Measurements from ENCODE around the gene IGFL4. TPM values are rescaled to one million over a fixed set of nuclear protein-coding genes. Genes with fewer than 3 reads are reported as not detected.
A peak's percentile ranks its signal among the peaks of the same experiment; 100 is the strongest.

IGFL4 gene
- total RNA-seq, 1 experiment from 2014 or later, result not detected

DNA sequence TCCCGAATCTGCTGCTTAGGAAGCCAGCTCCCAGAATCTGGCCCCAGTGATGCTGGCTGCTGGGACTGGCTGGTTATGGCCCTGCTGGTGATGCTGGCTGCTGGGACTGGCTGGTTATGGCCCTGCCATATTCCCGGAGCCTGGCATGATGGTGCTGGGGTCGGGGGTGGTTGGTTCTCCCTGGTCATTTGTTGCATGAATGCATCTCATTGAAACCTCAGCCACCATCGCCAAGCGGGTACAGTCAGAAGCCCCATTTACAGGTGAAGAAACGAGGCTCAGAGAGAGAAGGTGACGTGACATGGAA is 20.0 kb downstream of the IGFL4 start:
- no peak overlapping the region for H3K4me3 ChIP-seq (ENCODE audit: insufficient read depth, low read depth, low read length)
- no peaks in the 10 kb centered on the region for H3K36me3 ChIP-seq (replicated peaks; ENCODE audit: control insufficient read depth, insufficient read depth, low read length)
- H3K27me3 ChIP-seq (ENCODE audit: control insufficient read depth, insufficient read depth, low read length), result peaks cover 9% of the 10 kb centered on the region
- no peak for DNase-seq

DNA sequence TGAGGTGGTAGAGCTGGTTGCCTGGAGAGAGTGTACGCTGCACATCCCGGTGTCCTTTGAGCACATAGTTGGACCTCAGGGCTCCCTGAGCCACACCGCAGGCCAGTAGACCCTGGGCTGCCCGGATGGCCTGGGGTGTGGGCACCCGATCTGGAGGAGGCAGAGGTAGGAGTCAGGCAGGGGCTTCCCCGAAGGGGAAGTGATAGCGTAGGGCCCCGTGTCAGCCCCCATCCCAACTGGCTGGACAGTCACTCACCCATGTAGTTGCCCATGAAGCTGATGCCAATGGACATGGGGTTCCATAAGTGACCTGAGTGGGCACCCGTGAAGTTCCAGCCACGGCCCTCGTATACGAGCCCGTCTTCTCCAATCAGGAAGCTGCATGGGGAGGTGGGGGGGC is 21.5 kb downstream of the IGFL4 start:
- DNase-seq, result peak; percentile 21
- Histone ChIP-seq H3K36me3 (replicated peaks; ENCODE audit: control insufficient read depth, insufficient read depth, low read length) (no peaks in the 10 kb centered on the region), H3K27me3 (ENCODE audit: control insufficient read depth, insufficient read depth, low read length) (peaks cover 21% of the 10 kb centered on the region), H3K4me3 (ENCODE audit: insufficient read depth, low read depth, low read length) (no peak overlapping the region)

DNA sequence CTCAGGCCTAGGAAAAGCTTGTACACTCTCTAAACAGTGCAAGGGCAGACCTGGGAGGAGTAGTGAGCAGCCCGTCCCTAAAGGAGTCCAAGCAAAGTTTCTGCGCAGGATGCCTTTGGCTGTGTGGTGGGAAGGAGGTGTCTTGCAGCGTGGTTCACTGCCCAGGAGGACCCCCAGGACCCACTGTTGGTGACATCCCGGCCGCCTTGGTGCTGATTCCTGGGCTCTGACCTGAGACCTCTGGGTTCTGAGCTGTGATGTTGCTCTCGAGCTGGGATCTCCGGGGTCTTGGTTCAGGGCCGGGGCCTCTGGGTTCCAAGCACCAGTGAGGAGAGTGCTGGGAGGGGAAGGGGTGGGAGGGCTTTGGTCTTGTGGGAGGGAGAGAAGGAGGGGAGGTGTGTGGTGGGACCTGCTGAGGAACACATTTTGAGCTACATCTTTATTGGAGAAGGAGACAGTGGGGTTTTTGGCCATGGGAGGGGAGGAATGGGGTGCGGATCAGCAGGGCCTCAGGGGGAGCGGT is 22.0 kb downstream of the IGFL4 start:
- no peaks in the 10 kb centered on the region for H3K36me3 ChIP-seq (replicated peaks; ENCODE audit: control insufficient read depth, insufficient read depth, low read length)
- peaks cover 24% of the 10 kb centered on the region for H3K27me3 ChIP-seq (ENCODE audit: control insufficient read depth, insufficient read depth, low read length)
- DNase-seq, result no peak
- H3K4me3 ChIP-seq (ENCODE audit: insufficient read depth, low read depth, low read length), result no peak overlapping the region

DNA sequence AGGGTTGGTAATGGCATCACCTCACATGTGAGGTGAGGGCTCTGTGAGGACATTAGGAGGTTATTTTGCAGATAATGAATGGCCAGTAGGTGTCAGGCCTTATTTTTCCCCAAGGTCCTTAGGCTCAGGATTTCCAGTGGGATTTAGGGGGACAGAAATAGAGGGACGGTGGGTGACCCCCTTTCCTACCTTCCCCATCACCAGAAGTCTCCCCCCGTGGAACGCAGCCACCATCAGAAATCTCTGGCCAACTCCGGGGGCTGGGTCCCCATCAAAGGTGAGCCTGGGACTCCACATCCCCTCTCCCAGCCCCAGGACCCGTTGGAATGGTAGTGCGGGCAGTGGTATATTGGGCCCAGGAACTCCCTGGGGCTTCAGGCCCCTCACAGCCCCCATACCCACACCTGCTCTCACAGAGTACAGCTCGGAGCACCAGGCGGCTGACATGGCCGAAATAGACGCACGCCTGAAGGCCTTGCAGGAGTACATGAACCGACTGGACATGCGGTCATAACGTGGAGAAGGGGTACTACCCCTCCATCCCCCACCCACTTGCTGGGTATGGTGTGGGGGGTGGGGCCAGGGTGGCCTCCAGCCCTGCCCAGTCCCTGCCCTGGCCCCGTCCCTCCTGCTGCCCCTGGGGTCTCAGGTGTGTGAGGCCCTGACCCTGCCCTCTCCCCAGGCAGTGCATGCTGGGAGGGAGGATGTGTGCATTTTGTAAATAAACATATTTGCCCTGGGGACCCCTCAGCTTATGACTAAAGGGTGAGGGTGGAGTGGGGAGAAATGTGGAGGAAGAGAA is 22.7 kb downstream of the IGFL4 start:
- Histone ChIP-seq H3K4me3 (ENCODE audit: insufficient read depth, low read depth, low read length) (no peak overlapping the region), H3K27me3 (ENCODE audit: control insufficient read depth, insufficient read depth, low read length) (peaks cover 24% of the 10 kb centered on the region), H3K36me3 (replicated peaks; ENCODE audit: control insufficient read depth, insufficient read depth, low read length) (no peaks in the 10 kb centered on the region)
- no peak for DNase-seq

DNA sequence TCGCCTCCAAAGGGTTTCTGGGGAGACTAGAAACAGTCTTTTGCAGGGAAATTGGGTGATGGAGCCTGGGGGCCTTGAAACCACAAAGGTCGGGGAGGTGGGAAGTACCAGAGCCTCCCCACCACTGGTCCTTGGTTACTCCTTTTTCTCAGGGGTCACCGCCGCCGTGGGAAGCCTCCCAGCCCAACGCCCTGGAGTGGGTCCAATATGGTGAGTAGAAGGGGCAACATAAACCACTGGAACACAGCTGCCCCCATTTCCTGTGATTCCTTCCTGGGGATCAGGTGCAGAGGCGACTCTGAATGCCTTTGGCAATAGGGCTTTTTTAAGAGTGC is 23.7 kb downstream of the IGFL4 start:
- peaks cover 24% of the 10 kb centered on the region for H3K27me3 ChIP-seq (ENCODE audit: control insufficient read depth, insufficient read depth, low read length)
- H3K36me3 ChIP-seq (replicated peaks; ENCODE audit: control insufficient read depth, insufficient read depth, low read length), result no peaks in the 10 kb centered on the region
- no peak overlapping the region for H3K4me3 ChIP-seq (ENCODE audit: insufficient read depth, low read depth, low read length)
- DNase-seq, result no peak

DNA sequence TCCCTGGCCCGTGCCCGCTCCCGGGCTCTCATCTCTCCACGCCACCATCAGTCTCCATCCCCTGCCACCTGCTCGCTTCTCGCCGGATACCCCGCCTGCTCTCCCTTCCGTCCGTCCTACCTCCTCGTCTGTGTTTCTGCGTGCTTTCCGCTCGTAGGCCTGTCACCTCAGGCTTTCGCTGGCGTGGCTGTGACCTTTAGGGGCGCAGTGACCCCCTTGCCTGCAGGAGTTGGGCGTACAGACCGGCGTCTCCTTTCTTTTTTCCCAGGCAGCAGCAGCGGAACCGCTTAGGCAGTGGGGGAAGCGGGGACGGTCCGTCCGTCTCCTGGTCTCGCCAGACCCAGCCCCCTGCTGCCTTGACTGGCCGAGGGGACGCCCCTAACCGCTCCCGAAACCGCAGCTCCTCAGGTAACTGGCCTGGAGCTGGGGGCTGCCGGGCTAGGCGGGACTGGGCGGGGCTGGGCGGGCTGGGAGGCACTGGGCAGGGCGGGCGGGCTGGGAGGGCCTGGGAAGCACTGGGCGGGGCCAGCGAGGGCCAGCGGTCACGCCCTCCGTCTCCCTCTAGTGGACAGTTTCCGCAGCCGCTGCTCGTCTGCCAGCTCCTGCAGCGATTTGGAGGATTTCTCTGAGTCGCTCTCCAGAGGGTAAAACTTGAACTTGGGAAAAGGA is 24.2 kb downstream of the IGFL4 start:
- DNase-seq, result peak; percentile 98
- Histone ChIP-seq H3K36me3 (replicated peaks; ENCODE audit: control insufficient read depth, insufficient read depth, low read length) (no peaks in the 10 kb centered on the region), H3K4me3 (ENCODE audit: insufficient read depth, low read depth, low read length) (peak overlapping the region; percentile 37), H3K27me3 (ENCODE audit: control insufficient read depth, insufficient read depth, low read length) (peaks cover 24% of the 10 kb centered on the region)

DNA sequence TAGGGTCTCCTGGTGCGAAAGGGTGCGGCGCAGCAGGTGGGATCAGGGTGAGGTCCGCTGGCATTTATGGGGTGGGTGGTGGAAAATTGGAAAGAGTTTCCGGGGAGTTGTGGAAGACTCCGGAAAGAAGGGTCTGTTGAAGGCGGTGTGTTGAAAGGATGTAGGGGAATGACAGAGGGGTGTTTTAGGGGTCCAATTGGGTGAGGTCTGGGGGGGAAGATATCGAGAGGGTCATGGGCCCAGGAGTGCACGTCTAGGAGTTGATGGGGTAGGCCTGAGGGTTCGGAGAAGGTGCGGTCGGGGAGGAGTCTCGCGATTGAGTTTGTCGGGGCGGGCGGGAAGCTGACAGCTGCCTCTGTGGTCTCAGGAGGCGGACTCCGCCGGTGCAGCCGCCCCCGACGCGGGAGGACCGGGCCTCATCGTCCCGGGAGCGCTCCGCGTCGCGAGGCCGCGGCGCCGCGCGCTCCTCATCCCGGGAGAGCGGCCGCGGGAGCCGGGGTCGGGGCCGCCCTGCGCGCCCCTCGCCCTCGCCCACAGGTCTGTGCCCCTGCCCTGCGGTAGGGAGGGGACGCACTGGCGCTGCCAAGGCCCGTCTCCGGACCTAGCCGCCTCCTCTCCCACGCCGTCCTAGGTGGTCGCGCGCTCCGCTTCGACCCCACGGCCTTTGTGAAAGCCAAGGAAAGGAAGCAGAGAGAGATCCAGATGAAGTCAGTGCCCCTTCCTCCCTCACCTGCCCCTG is 24.9 kb downstream of the IGFL4 start:
- peaks cover 24% of the 10 kb centered on the region for H3K27me3 ChIP-seq (ENCODE audit: control insufficient read depth, insufficient read depth, low read length)
- H3K36me3 ChIP-seq (replicated peaks; ENCODE audit: control insufficient read depth, insufficient read depth, low read length), result no peaks in the 10 kb centered on the region
- DNase-seq, result peak; percentile 74
- peak overlapping the region; percentile 37; the same call in 1 of the 2 replicates for H3K4me3 ChIP-seq (ENCODE audit: insufficient read depth, low read depth, low read length)

DNA sequence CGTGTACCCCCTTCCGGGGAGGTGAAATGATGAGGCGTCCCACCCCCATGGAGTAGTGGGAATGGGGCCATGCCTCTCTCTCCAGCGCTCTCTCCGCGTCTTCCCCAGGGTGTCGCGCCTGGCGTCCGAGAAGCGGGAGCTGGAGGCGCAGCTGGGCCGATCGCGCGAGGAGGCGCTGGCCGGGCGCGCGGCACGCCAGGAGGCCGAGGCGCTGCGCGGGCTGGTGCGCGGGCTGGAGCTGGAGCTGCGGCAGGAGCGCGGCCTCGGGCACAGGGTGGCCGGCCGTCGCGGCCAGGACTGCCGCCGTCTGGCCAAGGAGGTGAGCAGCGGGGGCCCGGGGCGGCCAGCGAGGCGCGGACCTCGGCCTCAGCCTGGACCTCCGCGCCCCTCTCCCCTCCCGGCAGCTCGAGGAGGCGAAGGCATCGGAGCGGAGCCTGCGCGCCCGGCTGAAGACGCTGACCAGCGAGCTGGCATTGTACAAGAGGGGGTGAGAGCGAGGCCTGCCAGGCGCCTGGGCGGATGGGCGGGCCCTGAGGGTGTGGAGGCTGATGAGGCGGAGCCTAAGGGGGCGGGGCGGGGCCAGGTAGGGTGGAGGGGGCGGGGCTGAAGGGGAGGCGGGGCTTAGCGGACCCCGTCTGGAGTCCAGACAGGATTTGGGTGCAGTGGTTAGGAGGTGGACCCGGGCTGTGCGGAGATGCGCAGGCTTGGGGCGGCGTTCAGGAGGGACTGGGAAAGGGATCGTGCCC is 25.7 kb downstream of the IGFL4 start:
- H3K4me3 ChIP-seq (ENCODE audit: insufficient read depth, low read depth, low read length), result peak overlapping the region; percentile 45
- peak; percentile 99 for DNase-seq
- H3K27me3 ChIP-seq (ENCODE audit: control insufficient read depth, insufficient read depth, low read length), result peaks cover 24% of the 10 kb centered on the region
- H3K36me3 ChIP-seq (replicated peaks; ENCODE audit: control insufficient read depth, insufficient read depth, low read length), result no peaks in the 10 kb centered on the region; the same call in 1 of the 2 replicates

DNA sequence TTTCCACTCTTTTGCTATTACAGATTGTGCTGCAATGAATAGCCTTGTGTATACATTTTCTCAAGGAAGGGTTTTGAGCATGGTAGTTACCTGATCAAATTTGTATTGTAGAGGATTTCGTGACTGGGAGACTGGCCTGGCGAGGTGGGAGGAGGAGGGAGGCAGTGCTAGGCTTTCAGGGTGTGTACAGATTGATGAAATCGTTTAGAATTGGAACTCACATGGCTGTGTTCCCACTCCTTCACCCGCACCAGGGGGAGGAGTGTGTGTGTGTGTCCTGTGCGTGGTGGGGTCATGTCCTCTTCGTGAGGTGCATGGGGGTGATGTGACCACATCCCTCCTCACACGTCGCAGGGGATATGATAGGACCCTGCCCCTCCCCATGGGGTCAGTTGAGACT is 26.3 kb downstream of the IGFL4 start:
- H3K36me3 ChIP-seq (replicated peaks; ENCODE audit: control insufficient read depth, insufficient read depth, low read length), result no peaks in the 10 kb centered on the region; the same call in 1 of the 2 replicates

DNA sequence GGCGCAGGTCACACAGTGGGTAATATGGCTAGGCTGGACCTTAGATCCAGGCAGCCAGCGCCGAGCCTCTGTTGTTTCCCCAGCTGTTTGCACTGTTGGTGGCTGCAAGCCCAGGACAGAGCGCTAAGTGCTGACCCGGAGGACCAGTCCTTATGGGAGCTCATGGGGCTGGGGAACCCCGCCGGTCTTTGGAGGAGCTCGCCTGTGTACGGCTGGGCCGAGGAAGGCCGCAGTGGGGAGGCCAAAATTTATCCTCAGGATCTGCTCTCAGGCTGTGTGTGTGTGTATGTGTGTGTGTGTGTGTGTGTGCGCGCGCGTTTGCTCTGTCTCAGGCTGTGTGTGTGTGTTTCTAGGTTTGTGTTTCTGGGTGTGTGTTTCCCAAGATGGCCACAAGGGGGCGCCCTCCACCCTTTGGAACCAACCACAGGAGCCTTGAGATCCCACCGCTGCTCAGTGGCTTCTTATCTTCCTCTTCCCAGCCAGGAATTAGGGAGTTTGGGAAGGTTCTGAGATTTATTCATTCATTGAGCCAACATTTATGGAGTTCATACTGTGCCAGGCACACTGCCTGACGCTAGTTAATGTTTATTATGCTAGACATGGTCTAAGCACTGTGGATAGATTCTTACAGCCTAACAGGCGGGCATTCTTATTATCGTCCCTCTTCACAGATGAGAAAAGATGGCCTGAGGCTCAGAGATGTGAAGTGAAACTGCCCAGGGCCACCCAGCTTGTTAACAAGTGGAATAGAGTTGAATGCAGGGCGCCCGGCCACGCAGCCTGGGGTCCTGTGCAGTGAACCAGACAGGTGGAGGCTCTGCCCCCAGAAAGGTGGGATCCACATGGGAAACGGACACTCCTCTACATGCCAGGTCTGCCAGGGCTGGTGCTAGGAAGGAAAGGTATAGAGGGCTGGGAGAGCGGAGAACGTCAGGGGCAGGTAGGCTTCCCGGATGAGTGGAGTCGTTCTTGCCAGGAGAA is 31.0 kb downstream of the IGFL4 start:
- peaks cover 8% of the 10 kb centered on the region for H3K27me3 ChIP-seq (ENCODE audit: control insufficient read depth, insufficient read depth, low read length)
- no peak overlapping the region for H3K4me3 ChIP-seq (ENCODE audit: insufficient read depth, low read depth, low read length)
- H3K36me3 ChIP-seq (replicated peaks; ENCODE audit: control insufficient read depth, insufficient read depth, low read length), result peaks cover 2% of the 10 kb centered on the region
- peak; percentile 89 for DNase-seq

More for the DNA sequence above, 26.3 kb downstream of the IGFL4 start:
- peaks cover 24% of the 10 kb centered on the region for H3K27me3 ChIP-seq (ENCODE audit: control insufficient read depth, insufficient read depth, low read length)
- peak overlapping the region; percentile 45 for H3K4me3 ChIP-seq (ENCODE audit: insufficient read depth, low read depth, low read length)
- DNase-seq, result no peak

DNA sequence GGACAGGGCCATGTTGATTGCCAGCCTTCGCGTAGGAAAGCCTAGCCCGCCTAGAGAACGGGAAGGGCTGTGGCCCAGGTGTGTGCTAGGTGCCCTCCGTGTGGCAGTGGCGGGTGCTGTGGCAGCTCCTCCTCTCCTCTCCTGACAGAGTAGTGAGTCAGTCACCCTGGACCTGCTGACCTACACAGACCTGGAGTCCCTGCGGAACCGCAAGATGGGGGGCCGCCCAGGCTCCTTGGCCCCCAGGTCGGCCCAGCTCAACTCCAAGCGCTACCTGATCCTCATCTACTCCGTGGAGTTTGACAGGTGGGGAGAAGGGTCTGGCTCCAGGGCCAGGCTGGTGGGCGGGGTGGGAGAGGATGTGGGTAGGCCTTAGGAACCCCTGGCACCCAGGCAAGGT is 34.4 kb downstream of the IGFL4 start:
- H3K27me3 ChIP-seq (ENCODE audit: control insufficient read depth, insufficient read depth, low read length), result no peaks in the 10 kb centered on the region
- no peak for DNase-seq
- peaks cover 3% of the 10 kb centered on the region for H3K36me3 ChIP-seq (replicated peaks; ENCODE audit: control insufficient read depth, insufficient read depth, low read length)
- no peak overlapping the region for H3K4me3 ChIP-seq (ENCODE audit: insufficient read depth, low read depth, low read length)

DNA sequence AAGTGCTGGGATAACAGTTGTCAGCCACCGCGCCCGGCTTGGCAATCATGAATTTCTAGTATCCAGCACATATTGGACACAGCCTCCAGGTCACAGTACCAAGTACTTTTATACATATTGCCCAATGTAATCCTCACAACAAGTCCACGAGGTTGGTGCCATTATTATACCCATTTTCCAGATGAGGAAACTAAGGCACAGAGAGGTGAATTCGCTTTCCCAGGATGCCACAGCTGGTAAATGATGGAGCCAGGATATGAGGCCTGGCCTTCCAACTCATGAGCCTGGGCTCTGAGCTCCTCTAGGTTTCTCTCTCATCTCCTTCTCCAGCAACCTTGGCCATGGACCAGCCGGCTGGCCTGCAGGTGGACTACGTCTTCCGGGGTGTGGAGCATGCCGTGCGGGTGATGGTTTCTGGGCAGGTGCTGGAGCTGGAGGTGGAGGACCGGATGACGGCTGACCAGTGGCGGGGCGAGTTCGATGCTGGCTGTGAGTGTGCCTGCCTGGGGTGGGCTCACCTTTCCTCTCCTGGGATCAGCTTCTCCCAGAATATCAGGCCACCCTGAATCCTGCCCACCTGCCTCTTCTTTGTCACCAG is 38.0 kb downstream of the IGFL4 start:
- no peak for DNase-seq
- Histone ChIP-seq H3K4me3 (ENCODE audit: insufficient read depth, low read depth, low read length) (no peak overlapping the region), H3K36me3 (replicated peaks; ENCODE audit: control insufficient read depth, insufficient read depth, low read length) (peaks cover 3% of the 10 kb centered on the region; the same call in 1 of the 2 replicates), H3K27me3 (ENCODE audit: control insufficient read depth, insufficient read depth, low read length) (peaks cover 5% of the 10 kb centered on the region; the same call in 1 of the 2 replicates)
